ENCODE results near the gene FAM13C. TPM values are rescaled to one million over a fixed set of nuclear protein-coding genes. Genes with fewer than 3 reads are reported as not detected.

FAM13C gene
- total and polyA plus RNA-seq, 7 donors: 1.0 to 31.7 (median 13.1) TPM

GRCh38 chr10:59331661-59332060, 30.7 kb downstream of the FAM13C start:
- no peak for ATAC-seq
- Histone ChIP-seq H3K27ac (peak overlapping the region; percentile 51), H3K27me3 (ENCODE audit: insufficient read depth in 3 of 3, low read length in 2 of 3) (no peaks in the 10 kb centered on the region), H3K36me3 (ENCODE audit: insufficient read depth in 1 of 2, low read depth in 1 of 2) (no peaks in the 10 kb centered on the region), H3K4me1 (peaks cover 65% of the 10 kb centered on the region), H3K9me3 (no peaks in the 10 kb centered on the region), H3K4me3 (no peak overlapping the region)
- no peak for TF ChIP-seq CTCF (IDR thresholded peaks at IDR 0.05)
- intact Hi-C loops (cut with DNase I): no loop called here
- DNase-seq: no peak

GRCh38 chr10:59325116-59325515, 37.2 kb downstream of the FAM13C start:
- Histone ChIP-seq H3K4me3 (no peak overlapping the region), H3K9me3 (no peaks in the 10 kb centered on the region), H3K27me3 (ENCODE audit: insufficient read depth in 3 of 3, low read length in 2 of 3) (no peaks in the 10 kb centered on the region), H3K4me1 (peaks cover 59% of the 10 kb centered on the region), H3K27ac (peak overlapping the region; percentile 84), H3K36me3 (ENCODE audit: insufficient read depth in 1 of 2, low read depth in 1 of 2) (no peaks in the 10 kb centered on the region)
- TF ChIP-seq CTCF (IDR thresholded peaks at IDR 0.05): no peak
- ATAC-seq: no peak
- intact Hi-C loops (cut with DNase I): no loop called here
- no peak for DNase-seq

GRCh38 chr10:59324597-59324996, 37.8 kb downstream of the FAM13C start:
- no peak for TF ChIP-seq CTCF (IDR thresholded peaks at IDR 0.05)
- no peak for ATAC-seq
- intact Hi-C loops (cut with DNase I): loop anchor here in 1 of 2 donors (5.0 kb wide), 1 partner anchor 38 kb away; the partner anchor contains the start of gene FAM13C

GRCh38 chr10:59323831-59324401, 38.4 kb downstream of the FAM13C start:
- TF ChIP-seq CTCF (IDR thresholded peaks at IDR 0.05): no peak
- Histone ChIP-seq H3K4me1 (peaks cover 54% of the 10 kb centered on the region), H3K27ac (peak overlapping the region; percentile 84), H3K9me3 (no peaks in the 10 kb centered on the region), H3K4me3 (peak overlapping the region; percentile 12), H3K36me3 (ENCODE audit: insufficient read depth in 1 of 2, low read depth in 1 of 2) (no peaks in the 10 kb centered on the region), H3K27me3 (ENCODE audit: insufficient read depth in 3 of 3, low read length in 2 of 3) (no peaks in the 10 kb centered on the region)
- WGBS, 3 donors: 53 to 79% (median 55%) methylated on average over 2 of the region's 2 CpGs
- no peak for DNase-seq
- intact Hi-C loops (cut with DNase I): loop anchor here (2.0 to 5.0 kb wide), 2 partner anchors 38 to 39 kb away; partner anchors contain the start of gene FAM13C (in 2 of the 2)
- peak in 3 of 4 donors; percentile 27 to 39 (median 30) for ATAC-seq

More at GRCh38 chr10:59324597-59324996, 37.8 kb downstream of the FAM13C start:
- Histone ChIP-seq H3K27me3 (ENCODE audit: insufficient read depth in 3 of 3, low read length in 2 of 3) (no peaks in the 10 kb centered on the region), H3K4me3 (no peak overlapping the region), H3K36me3 (ENCODE audit: insufficient read depth in 1 of 2, low read depth in 1 of 2) (no peaks in the 10 kb centered on the region), H3K9me3 (no peaks in the 10 kb centered on the region), H3K27ac (peak overlapping the region; percentile 84), H3K4me1 (peaks cover 56% of the 10 kb centered on the region)
- no peak for DNase-seq

GRCh38 chr10:59323036-59323459, 39.3 kb downstream of the FAM13C start:
- Histone ChIP-seq H3K27me3 (ENCODE audit: insufficient read depth in 3 of 3, low read length in 2 of 3) (no peaks in the 10 kb centered on the region), H3K4me1 (peaks cover 51% of the 10 kb centered on the region), H3K27ac (peak overlapping the region; percentile 84), H3K9me3 (no peaks in the 10 kb centered on the region), H3K36me3 (ENCODE audit: insufficient read depth in 1 of 2, low read depth in 1 of 2) (no peaks in the 10 kb centered on the region), H3K4me3 (no peak overlapping the region)
- ATAC-seq (peak; percentile 92 to 96 (median 94)), DNase-seq (peak; percentile 53 to 73)
- intact Hi-C loops (cut with DNase I): loop anchor here (2.0 to 5.0 kb wide), 2 partner anchors 39 to 40 kb away; partner anchors contain the start of gene FAM13C (in 2 of the 2)
- WGBS, 3 donors: 20 to 31% (median 22%) methylated on average over 2 of the region's 2 CpGs
- no peak for TF ChIP-seq CTCF (IDR thresholded peaks at IDR 0.05)
